K562 (cell line): ENCODE results near the gene PDLIM7. TPM values are rescaled to one million over a fixed set of nuclear protein-coding genes. Genes with fewer than 3 reads are reported as not detected.

ENCODE experiments used
- ADNP ChIP-seq: fragments of 200-800 bp; sonication (Bioruptor generic); IDR thresholded peaks from 2 replicates; pipeline ENCODE4 v1.6.1; 2016; ENCODE audit warnings: missing genetic modification characterization, missing compliant biosample characterization
- MAFG ChIP-seq: fragments of 450-650 bp; conservative IDR thresholded peaks from 2 replicates; pipeline ENCODE4 v1.6.1; 2016; ENCODE audit warnings: missing genetic modification characterization, missing compliant biosample characterization
- MECOM ChIP-seq: fragments of 250-450 bp; sonication (Bioruptor Pico); IDR thresholded peaks from 2 replicates; pipeline ENCODE4 v1.8.0; 2022; ENCODE audit warnings: inconsistent platforms
- RBBP5 ChIP-seq: fragments of 200-600 bp; sonication (generic); IDR thresholded peaks from 2 replicates; pipeline ENCODE4 v1.6.1; 2012; ENCODE audit warnings: borderline replicate concordance, mild to moderate bottlenecking, low read length, control low read depth, inconsistent platforms; ENCODE audit not compliant: insufficient read depth, poor library complexity, severe bottlenecking
- SRSF3 ChIP-seq: fragments of 200-400 bp; formaldehyde crosslinking; IDR thresholded peaks from 2 replicates; pipeline ENCODE4 v1.6.1; 2016; ENCODE audit warnings: mild to moderate bottlenecking, low read length, moderate library complexity; ENCODE audit not compliant: insufficient read depth
- TEAD1 ChIP-seq, 2 experiments: fragments of 450-650 bp in 1 of 2; sonication (generic) in 1 of 2; formaldehyde crosslinking; IDR thresholded peaks; 2 replicates each; pipeline versions ENCODE4 v1.4.0 to v1.8.0; 2020 to 2022; ENCODE audit warnings: mild to moderate bottlenecking in 2 of 2, missing genetic modification reagents in 1 of 2
- ZFX ChIP-seq: sonication (generic); formaldehyde crosslinking; IDR thresholded peaks from 2 replicates; pipeline ENCODE4 v1.8.0; 2022; ENCODE audit warnings: mild to moderate bottlenecking, missing genetic modification reagents, moderate library complexity
- ZNF239 ChIP-seq: fragments of 250-450 bp; sonication (Bioruptor Pico); IDR thresholded peaks from 2 replicates; pipeline ENCODE4 v1.4.0; 2020; ENCODE audit warnings: mild to moderate bottlenecking
- ZNF551 ChIP-seq: fragments of 250-450 bp; sonication (Bioruptor Pico); IDR thresholded peaks from 2 replicates; pipeline ENCODE4 v1.5.0; 2021; ENCODE audit warnings: mild to moderate bottlenecking, moderate library complexity
- polyA plus RNA-seq, 8 experiments: library from polyadenylated mRNA; depleted of rRNA in 4 of 8; stranded (reverse) in 5 of 8; unstranded in 3 of 8; fragments of >200 nt; fragmentation: Nextera tagmentation in 2 of 8; fragmentation: Illumina TruSeq in 1 of 8; extraction: Ambion mirVana in 2 of 8; extraction: Trizol in 1 of 8; gene quantifications; 2 replicates each; pipeline versions ENCODE4 v1.2.1 to v1.2.3, GENCODE V29; 2011 to 2014; ENCODE audit warnings: inconsistent platforms in 1 of 8, missing spikeins in 1 of 8
- total RNA-seq, 7 experiments: library from RNA; depleted of rRNA in 6 of 7; stranded (reverse); fragments of >200 nt in 6 of 7; fragmentation: Illumina TruSeq in 2 of 7; extraction: Trizol in 2 of 7; gene quantifications; 2 replicates each; pipeline versions ENCODE4 v1.2.1 to v1.2.3, GENCODE V29; 2011 to 2021; ENCODE audit warnings: low replicate concordance in 1 of 7
- TF ChIP-seq, protein P1 (sequence below), 3 experiments: fragments of 200-800 bp in 1 of 3; fragments of 250-450 bp in 1 of 3; fragments of 450-650 bp in 1 of 3; sonication (Bioruptor Pico) in 1 of 3; sonication (Bioruptor generic) in 1 of 3; formaldehyde crosslinking in 1 of 3; IDR thresholded peaks; 2 replicates each; pipeline versions ENCODE4 v1.6.1 to v1.8.0; 2016 to 2022; ENCODE audit warnings: mild to moderate bottlenecking in 2 of 3, missing genetic modification characterization in 2 of 3, missing compliant biosample characterization in 1 of 3, moderate library complexity in 1 of 3
- TF ChIP-seq, protein P2 (sequence below): fragments of 250-450 bp; sonication (Bioruptor Pico); IDR thresholded peaks from 2 replicates; pipeline ENCODE4 v1.8.0; 2022; ENCODE audit warnings: inconsistent platforms, mild to moderate bottlenecking, moderate library complexity, borderline replicate concordance
- TF ChIP-seq, protein P3 (sequence below): fragments of 450-650 bp; IDR thresholded peaks from 2 replicates; pipeline ENCODE4 v1.6.1; 2016
- TF ChIP-seq, protein P4 (sequence below), 2 experiments: fragments of 450-650 bp; formaldehyde crosslinking in 1 of 2; IDR thresholded peaks; 2 replicates each; pipeline versions ENCODE4 v1.4.0 to v1.6.1; 2014 to 2020; ENCODE audit warnings: mild to moderate bottlenecking in 2 of 2, borderline replicate concordance in 1 of 2, low read depth in 1 of 2

PDLIM7 gene
- total and polyA plus RNA-seq, 9 of the 15 experiments (the other 6 are each of a cell fraction or from before 2014, with no cell fraction given): 2.1 to 124 (median 32.6) TPM

DNA sequence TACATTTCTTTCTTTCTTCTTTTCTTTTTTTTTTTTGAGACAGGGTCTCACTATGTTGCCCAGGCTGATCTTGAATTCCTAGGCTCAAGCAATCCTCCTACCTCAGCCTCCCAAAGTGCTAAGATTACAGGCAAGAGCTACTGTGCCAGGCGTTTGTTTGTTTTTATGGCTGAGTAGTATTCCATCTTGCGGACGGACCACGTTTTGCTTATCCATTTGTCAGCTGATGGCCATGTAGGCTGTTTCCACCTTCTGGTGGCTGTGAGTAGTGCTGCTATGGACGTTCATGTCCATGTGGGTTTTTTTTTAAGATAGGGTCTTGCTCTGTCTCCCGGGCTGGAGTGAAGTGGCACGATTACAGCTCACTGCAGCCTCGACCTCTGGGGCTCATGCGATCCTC is 9.8 kb upstream of the PDLIM7 start (continued):
- TF ChIP-seq, protein P1, sequence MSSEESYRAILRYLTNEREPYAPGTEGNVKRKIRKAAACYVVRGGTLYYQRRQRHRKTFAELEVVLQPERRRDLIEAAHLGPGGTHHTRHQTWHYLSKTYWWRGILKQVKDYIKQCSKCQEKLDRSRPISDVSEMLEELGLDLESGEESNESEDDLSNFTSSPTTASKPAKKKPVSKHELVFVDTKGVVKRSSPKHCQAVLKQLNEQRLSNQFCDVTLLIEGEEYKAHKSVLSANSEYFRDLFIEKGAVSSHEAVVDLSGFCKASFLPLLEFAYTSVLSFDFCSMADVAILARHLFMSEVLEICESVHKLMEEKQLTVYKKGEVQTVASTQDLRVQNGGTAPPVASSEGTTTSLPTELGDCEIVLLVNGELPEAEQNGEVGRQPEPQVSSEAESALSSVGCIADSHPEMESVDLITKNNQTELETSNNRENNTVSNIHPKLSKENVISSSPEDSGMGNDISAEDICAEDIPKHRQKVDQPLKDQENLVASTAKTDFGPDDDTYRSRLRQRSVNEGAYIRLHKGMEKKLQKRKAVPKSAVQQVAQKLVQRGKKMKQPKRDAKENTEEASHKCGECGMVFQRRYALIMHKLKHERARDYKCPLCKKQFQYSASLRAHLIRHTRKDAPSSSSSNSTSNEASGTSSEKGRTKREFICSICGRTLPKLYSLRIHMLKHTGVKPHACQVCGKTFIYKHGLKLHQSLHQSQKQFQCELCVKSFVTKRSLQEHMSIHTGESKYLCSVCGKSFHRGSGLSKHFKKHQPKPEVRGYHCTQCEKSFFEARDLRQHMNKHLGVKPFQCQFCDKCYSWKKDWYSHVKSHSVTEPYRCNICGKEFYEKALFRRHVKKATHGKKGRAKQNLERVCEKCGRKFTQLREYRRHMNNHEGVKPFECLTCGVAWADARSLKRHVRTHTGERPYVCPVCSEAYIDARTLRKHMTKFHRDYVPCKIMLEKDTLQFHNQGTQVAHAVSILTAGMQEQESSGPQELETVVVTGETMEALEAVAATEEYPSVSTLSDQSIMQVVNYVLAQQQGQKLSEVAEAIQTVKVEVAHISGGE (CRISPR knock-in tag; IDR thresholded peaks at IDR 0.05): no peak
- TF ChIP-seq, protein P2, sequence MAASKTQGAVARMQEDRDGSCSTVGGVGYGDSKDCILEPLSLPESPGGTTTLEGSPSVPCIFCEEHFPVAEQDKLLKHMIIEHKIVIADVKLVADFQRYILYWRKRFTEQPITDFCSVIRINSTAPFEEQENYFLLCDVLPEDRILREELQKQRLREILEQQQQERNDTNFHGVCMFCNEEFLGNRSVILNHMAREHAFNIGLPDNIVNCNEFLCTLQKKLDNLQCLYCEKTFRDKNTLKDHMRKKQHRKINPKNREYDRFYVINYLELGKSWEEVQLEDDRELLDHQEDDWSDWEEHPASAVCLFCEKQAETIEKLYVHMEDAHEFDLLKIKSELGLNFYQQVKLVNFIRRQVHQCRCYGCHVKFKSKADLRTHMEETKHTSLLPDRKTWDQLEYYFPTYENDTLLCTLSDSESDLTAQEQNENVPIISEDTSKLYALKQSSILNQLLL (CRISPR knock-in tag): no peak
- TF ChIP-seq ADNP (no peak), ZFX (CRISPR knock-in tag) (no peak), ZNF551 (CRISPR knock-in tag) (no peak), ZNF239 (CRISPR knock-in tag) (no peak), MECOM (CRISPR knock-in tag) (no peak), RBBP5 (no peak), SRSF3 (no peak), MAFG (tag) (no peak), TEAD1 (CRISPR knock-in tag; IDR thresholded peaks at IDR 0.05) (no peak)
- TF ChIP-seq, protein P3, sequence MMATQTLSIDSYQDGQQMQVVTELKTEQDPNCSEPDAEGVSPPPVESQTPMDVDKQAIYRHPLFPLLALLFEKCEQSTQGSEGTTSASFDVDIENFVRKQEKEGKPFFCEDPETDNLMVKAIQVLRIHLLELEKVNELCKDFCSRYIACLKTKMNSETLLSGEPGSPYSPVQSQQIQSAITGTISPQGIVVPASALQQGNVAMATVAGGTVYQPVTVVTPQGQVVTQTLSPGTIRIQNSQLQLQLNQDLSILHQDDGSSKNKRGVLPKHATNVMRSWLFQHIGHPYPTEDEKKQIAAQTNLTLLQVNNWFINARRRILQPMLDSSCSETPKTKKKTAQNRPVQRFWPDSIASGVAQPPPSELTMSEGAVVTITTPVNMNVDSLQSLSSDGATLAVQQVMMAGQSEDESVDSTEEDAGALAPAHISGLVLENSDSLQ: peak; percentile 35; the same call in 1 of the 2 replicates
- TF ChIP-seq, protein P4, sequence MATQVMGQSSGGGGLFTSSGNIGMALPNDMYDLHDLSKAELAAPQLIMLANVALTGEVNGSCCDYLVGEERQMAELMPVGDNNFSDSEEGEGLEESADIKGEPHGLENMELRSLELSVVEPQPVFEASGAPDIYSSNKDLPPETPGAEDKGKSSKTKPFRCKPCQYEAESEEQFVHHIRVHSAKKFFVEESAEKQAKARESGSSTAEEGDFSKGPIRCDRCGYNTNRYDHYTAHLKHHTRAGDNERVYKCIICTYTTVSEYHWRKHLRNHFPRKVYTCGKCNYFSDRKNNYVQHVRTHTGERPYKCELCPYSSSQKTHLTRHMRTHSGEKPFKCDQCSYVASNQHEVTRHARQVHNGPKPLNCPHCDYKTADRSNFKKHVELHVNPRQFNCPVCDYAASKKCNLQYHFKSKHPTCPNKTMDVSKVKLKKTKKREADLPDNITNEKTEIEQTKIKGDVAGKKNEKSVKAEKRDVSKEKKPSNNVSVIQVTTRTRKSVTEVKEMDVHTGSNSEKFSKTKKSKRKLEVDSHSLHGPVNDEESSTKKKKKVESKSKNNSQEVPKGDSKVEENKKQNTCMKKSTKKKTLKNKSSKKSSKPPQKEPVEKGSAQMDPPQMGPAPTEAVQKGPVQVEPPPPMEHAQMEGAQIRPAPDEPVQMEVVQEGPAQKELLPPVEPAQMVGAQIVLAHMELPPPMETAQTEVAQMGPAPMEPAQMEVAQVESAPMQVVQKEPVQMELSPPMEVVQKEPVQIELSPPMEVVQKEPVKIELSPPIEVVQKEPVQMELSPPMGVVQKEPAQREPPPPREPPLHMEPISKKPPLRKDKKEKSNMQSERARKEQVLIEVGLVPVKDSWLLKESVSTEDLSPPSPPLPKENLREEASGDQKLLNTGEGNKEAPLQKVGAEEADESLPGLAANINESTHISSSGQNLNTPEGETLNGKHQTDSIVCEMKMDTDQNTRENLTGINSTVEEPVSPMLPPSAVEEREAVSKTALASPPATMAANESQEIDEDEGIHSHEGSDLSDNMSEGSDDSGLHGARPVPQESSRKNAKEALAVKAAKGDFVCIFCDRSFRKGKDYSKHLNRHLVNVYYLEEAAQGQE (IDR thresholded peaks at IDR 0.05; ENCODE audit: borderline replicate concordance): no peak
- TF ChIP-seq, protein P4 (CRISPR knock-in tag; IDR thresholded peaks at IDR 0.05; ENCODE audit: low read depth): no peak
